Measurements from ENCODE around the gene LPP.

Gene LPP

GRCh38 chr3:188929137-188929536, 775.2 kb downstream of the LPP start:
- no peak for TF ChIP-seq ZFX (IDR thresholded peaks at IDR 0.05; ENCODE audit: borderline replicate concordance)
- peak; percentile 39 for TF ChIP-seq CTCF (IDR thresholded peaks at IDR 0.05)
- no peak overlapping the region for H3K27ac ChIP-seq

GRCh38 chr3:188931036-188931435, 777.1 kb downstream of the LPP start:
- H3K27ac ChIP-seq, result no peak overlapping the region
- TF ChIP-seq CTCF (IDR thresholded peaks at IDR 0.05) (no peak), ZFX (IDR thresholded peaks at IDR 0.05; ENCODE audit: borderline replicate concordance) (no peak)

- TF ChIP-seq ZFX (IDR thresholded peaks at IDR 0.05; ENCODE audit: borderline replicate concordance), result no peak
- no peak for TF ChIP-seq CTCF (IDR thresholded peaks at IDR 0.05)
- no peak overlapping the region for H3K27ac ChIP-seq
These were observed 777.6 kb downstream of the LPP start for GRCh38 chr3:188931531-188931930.

GRCh38 chr3:188934989-188935388, 781.0 kb downstream of the LPP start:
- TF ChIP-seq ZFX (IDR thresholded peaks at IDR 0.05; ENCODE audit: borderline replicate concordance), result no peak
- no peak for TF ChIP-seq CTCF (IDR thresholded peaks at IDR 0.05)
- H3K27ac ChIP-seq, result no peak overlapping the region

- TF ChIP-seq CTCF (IDR thresholded peaks at IDR 0.05) (no peak), ZFX (IDR thresholded peaks at IDR 0.05; ENCODE audit: borderline replicate concordance) (no peak)
- no peak overlapping the region for H3K27ac ChIP-seq
These were observed 782.7 kb downstream of the LPP start for GRCh38 chr3:188936597-188937107.

- no peak overlapping the region for H3K27ac ChIP-seq
- no peak for TF ChIP-seq CTCF (IDR thresholded peaks at IDR 0.05)
- TF ChIP-seq ZFX (IDR thresholded peaks at IDR 0.05; ENCODE audit: borderline replicate concordance), result no peak
These were observed 783.4 kb downstream of the LPP start for GRCh38 chr3:188937389-188937788.

- TF ChIP-seq CTCF (IDR thresholded peaks at IDR 0.05) (no peak), ZFX (IDR thresholded peaks at IDR 0.05; ENCODE audit: borderline replicate concordance) (no peak)
- peak overlapping the region; percentile 53 for H3K27ac ChIP-seq
These were observed 785.0 kb downstream of the LPP start for GRCh38 chr3:188938999-188939398.

All from 22Rv1 (cell line).